Astrocyte (in vitro differentiated cells and primary cell): ENCODE measurements around the gene TRIM8.

Experiments
- EZH2 ChIP-seq: IDR thresholded peaks from 2 replicates; pipeline ENCODE4 v1.6.1; 2012; ENCODE audit warnings: mild to moderate bottlenecking, low read length, inconsistent platforms; ENCODE audit not compliant: insufficient read depth
- TF ChIP-seq, protein P1 (sequence below): IDR thresholded peaks from 2 replicates; pipeline ENCODE4 v1.5.1; 2011; ENCODE audit warnings: low read depth, mild to moderate bottlenecking, inconsistent platforms, low read length, moderate library complexity; ENCODE audit not compliant: insufficient read depth

DNA sequence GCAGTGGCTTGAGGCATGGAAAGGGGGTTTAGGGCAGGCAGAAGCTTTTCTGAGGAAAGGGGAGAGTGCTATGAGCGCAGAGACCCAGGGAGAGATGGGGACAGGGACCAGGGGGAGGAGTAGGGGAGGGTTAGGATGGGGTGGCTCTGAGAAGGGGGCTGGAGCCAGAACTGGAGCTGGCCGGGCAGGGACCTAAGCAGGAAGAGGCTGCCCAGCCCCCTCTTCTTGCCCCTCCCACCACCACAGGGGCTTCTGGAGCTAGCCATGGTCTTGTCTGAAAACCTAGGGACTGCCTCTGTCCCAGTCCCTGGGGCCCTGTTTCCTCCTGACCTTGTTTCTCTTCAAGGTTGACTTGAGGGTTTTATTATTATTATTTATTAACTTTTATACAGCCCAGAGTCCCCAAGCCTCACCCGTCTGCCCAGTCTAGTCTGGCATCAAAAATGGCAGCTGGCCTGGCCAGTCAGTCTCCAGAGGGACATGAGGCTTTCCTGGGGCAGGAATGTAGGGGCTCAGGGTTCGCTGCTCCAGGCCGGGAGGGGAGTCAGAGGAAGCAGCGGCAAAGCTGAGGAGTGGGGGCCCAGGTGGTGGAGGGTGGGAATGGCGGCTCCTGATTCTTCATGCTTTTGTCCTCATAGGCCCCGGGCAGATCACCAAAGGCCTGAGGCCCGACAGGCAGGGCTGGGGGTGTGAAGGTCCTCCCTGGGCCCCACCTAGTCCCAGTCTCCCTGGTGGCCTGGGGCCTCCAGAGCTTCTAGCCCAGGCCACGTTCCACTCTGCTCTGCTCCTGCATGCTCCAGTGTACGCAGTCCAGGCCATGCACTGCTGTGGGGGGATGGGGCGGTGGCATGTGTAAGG lies 5.7 kb downstream of the TRIM8 start:
- TF ChIP-seq, protein P1, sequence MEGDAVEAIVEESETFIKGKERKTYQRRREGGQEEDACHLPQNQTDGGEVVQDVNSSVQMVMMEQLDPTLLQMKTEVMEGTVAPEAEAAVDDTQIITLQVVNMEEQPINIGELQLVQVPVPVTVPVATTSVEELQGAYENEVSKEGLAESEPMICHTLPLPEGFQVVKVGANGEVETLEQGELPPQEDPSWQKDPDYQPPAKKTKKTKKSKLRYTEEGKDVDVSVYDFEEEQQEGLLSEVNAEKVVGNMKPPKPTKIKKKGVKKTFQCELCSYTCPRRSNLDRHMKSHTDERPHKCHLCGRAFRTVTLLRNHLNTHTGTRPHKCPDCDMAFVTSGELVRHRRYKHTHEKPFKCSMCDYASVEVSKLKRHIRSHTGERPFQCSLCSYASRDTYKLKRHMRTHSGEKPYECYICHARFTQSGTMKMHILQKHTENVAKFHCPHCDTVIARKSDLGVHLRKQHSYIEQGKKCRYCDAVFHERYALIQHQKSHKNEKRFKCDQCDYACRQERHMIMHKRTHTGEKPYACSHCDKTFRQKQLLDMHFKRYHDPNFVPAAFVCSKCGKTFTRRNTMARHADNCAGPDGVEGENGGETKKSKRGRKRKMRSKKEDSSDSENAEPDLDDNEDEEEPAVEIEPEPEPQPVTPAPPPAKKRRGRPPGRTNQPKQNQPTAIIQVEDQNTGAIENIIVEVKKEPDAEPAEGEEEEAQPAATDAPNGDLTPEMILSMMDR, result no peak
- no peak for TF ChIP-seq EZH2
